GM12874 (cell line): ENCODE data around the gene DCP1A.

Experiments used
- CTCF ChIP-seq: IDR thresholded peaks from 2 replicates; pipeline ENCODE4 v1.5.1; 2011; ENCODE audit warnings: low read depth, mild to moderate bottlenecking, control low read depth, low read length, moderate library complexity; ENCODE audit not compliant: insufficient read depth

DCP1A gene

GRCh38 chr3:53255423-53255774, 91.9 kb downstream of the DCP1A start:
- TF ChIP-seq CTCF: no peak

- no peak for TF ChIP-seq CTCF
Measured at GRCh38 chr3:53254509-53255422, 92.6 kb downstream of the DCP1A start.

- no peak for TF ChIP-seq CTCF
Measured at GRCh38 chr3:53253707-53254508, 93.4 kb downstream of the DCP1A start.

- TF ChIP-seq CTCF: no peak
Measured at GRCh38 chr3:53252096-53252946, 95.0 kb downstream of the DCP1A start.

- no peak for TF ChIP-seq CTCF
Measured at GRCh38 chr3:53250881-53251605, 96.3 kb downstream of the DCP1A start.

- no peak for TF ChIP-seq CTCF
Measured at GRCh38 chr3:53250453-53250852, 96.9 kb downstream of the DCP1A start.
